ENCODE results near the gene SLC9B1.

- no peak for TF ChIP-seq MAX (IDR thresholded peaks at IDR 0.05)
- no peak for TF ChIP-seq ZNF782 (CRISPR knock-in tag; IDR thresholded peaks at IDR 0.05; ENCODE audit: borderline replicate concordance)
- TF ChIP-seq GTF3A (CRISPR knock-in tag; conservative IDR thresholded peaks at IDR 0.05): no peak
- no peak for TF ChIP-seq POGZ (CRISPR knock-in tag; IDR thresholded peaks at IDR 0.05)
- no peak for TF ChIP-seq ZBTB21 (CRISPR knock-in tag; IDR thresholded peaks at IDR 0.05)
- TF ChIP-seq ZNF878 (CRISPR knock-in tag; IDR thresholded peaks at IDR 0.05): no peak
- no peak for TF ChIP-seq NFE2L2 (IDR thresholded peaks at IDR 0.05; ENCODE audit: low read length)
- no peak for TF ChIP-seq SP1 (IDR thresholded peaks at IDR 0.05)
- no peak for TF ChIP-seq SP1 (CRISPR knock-in tag; IDR thresholded peaks at IDR 0.05)
- no peak for TF ChIP-seq ZBTB49 (CRISPR knock-in tag; IDR thresholded peaks at IDR 0.05; ENCODE audit: borderline replicate concordance)
- TF ChIP-seq ZBTB2 (CRISPR knock-in tag; IDR thresholded peaks at IDR 0.05; ENCODE audit: low read depth): no peak
- TF ChIP-seq ZNF558 (CRISPR knock-in tag; IDR thresholded peaks at IDR 0.05; ENCODE audit: borderline replicate concordance): no peak
- TF ChIP-seq HMGXB4 (CRISPR knock-in tag; IDR thresholded peaks at IDR 0.05; ENCODE audit: borderline replicate concordance in 1 of 2, low read depth in 1 of 2): no peak
These were observed 152.0 kb downstream of the SLC9B1 start for GRCh38 chr4:102867278-102868152.
